ENCODE measurements around the gene KSR1.

DNA sequence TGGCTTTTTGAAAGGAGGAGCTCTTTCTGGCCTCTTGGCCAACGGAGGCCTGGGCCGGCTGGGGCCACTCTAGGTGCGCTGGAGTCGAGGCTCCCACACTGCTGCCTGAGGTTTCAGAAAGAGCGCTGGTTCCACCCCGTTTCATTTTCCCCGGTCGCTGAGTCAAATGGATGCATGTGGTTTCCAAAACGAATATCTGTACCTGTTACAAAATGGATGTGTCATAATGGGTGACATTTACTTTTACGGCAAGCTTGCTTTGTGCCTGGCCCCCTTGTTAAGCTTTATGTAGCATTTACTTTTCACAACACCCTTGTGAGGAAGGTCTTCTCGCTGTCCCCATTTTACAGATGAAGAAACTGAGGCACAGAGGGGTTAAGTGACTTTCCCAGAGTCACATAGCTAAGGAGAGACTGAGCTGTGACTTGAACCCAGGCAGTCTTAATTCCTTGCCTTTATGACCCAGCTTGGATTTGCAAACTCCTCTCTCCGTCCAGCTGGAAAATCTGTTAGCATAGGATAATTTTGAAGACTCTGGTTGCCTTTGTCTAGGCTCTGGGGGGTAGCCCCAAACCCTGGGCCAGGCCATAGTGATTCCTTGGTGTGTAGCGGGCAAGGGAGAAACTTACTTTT, 10.6 kb downstream of the KSR1 start:
- no peak for TF ChIP-seq JUND (IDR thresholded peaks at IDR 0.05; ENCODE audit: low read length)
- TF ChIP-seq RAD21 (IDR thresholded peaks at IDR 0.05 in 1 of 2, conservative IDR thresholded peaks at IDR 0.05 in 1 of 2; ENCODE audit: low read depth in 2 of 2, low read length in 2 of 2): no peak
- TF ChIP-seq, protein P1, sequence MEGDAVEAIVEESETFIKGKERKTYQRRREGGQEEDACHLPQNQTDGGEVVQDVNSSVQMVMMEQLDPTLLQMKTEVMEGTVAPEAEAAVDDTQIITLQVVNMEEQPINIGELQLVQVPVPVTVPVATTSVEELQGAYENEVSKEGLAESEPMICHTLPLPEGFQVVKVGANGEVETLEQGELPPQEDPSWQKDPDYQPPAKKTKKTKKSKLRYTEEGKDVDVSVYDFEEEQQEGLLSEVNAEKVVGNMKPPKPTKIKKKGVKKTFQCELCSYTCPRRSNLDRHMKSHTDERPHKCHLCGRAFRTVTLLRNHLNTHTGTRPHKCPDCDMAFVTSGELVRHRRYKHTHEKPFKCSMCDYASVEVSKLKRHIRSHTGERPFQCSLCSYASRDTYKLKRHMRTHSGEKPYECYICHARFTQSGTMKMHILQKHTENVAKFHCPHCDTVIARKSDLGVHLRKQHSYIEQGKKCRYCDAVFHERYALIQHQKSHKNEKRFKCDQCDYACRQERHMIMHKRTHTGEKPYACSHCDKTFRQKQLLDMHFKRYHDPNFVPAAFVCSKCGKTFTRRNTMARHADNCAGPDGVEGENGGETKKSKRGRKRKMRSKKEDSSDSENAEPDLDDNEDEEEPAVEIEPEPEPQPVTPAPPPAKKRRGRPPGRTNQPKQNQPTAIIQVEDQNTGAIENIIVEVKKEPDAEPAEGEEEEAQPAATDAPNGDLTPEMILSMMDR (IDR thresholded peaks at IDR 0.05; ENCODE audit: control extremely low read depth in 1 of 3, insufficient read depth in 1 of 3, low read depth in 1 of 3, low read length in 3 of 3): no peak
- no peak for TF ChIP-seq SRF (IDR thresholded peaks at IDR 0.05; ENCODE audit: low read depth, low read length)
- no peak for TF ChIP-seq EZH2 (IDR thresholded peaks at IDR 0.05; ENCODE audit: low read depth, low read length, severe bottlenecking)
- TF ChIP-seq GABPA (IDR thresholded peaks at IDR 0.05; ENCODE audit: borderline replicate concordance, insufficient read depth, low read length): no peak
- TF ChIP-seq CBX8 (IDR thresholded peaks at IDR 0.05; ENCODE audit: borderline replicate concordance, low read depth, low read length): no peak
- TF ChIP-seq POLR2AphosphoS5 (IDR thresholded peaks at IDR 0.05; ENCODE audit: low read depth, low read length): no peak
- TF ChIP-seq, protein P2, sequence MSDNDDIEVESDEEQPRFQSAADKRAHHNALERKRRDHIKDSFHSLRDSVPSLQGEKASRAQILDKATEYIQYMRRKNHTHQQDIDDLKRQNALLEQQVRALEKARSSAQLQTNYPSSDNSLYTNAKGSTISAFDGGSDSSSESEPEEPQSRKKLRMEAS (IDR thresholded peaks at IDR 0.05): no peak
- TF ChIP-seq, protein P3, sequence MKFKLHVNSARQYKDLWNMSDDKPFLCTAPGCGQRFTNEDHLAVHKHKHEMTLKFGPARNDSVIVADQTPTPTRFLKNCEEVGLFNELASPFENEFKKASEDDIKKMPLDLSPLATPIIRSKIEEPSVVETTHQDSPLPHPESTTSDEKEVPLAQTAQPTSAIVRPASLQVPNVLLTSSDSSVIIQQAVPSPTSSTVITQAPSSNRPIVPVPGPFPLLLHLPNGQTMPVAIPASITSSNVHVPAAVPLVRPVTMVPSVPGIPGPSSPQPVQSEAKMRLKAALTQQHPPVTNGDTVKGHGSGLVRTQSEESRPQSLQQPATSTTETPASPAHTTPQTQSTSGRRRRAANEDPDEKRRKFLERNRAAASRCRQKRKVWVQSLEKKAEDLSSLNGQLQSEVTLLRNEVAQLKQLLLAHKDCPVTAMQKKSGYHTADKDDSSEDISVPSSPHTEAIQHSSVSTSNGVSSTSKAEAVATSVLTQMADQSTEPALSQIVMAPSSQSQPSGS (IDR thresholded peaks at IDR 0.05; ENCODE audit: low read length): no peak
- TF ChIP-seq POLR2A (IDR thresholded peaks at IDR 0.05; ENCODE audit: control extremely low read depth in 1 of 2, low read depth in 2 of 2, low read length in 2 of 2): no peak
- TF ChIP-seq FOSL1 (IDR thresholded peaks at IDR 0.05; ENCODE audit: insufficient read depth, low read depth, low read length): no peak
- no peak for TF ChIP-seq ASH2L (IDR thresholded peaks at IDR 0.05; ENCODE audit: low read length)
- TF ChIP-seq YY1 (IDR thresholded peaks at IDR 0.05; ENCODE audit: low read depth, low read length): no peak

Measured in H1 (cell line).